Astrocyte of the cerebellum (primary cell): Measurements from ENCODE around the gene ATP4A.
"Not testable (repeated sequence)": the region's sequence is repeated elsewhere in the genome, so short reads cannot be mapped to it uniquely, and the experiment has no call there.

Source experiments
- DNase-seq: peaks from one replicate; pipeline ENCODE4 v3.0.0-alpha.2; 2011; ENCODE audit warnings: low read depth
- H3K4me3 ChIP-seq: 2 replicates; pipeline ENCODE4 v1.5.1; 2011; ENCODE audit warnings: mild to moderate bottlenecking, low read depth, low read length, moderate library complexity
- CTCF ChIP-seq: IDR thresholded peaks from 2 replicates; pipeline ENCODE4 v1.5.1; 2012; ENCODE audit warnings: low read length, low read depth, moderate library complexity, mild to moderate bottlenecking; ENCODE audit errors: missing control alignments
- in situ Hi-C: cut with HindIII; loops from 2 replicates; pipeline ENCODE4 v1.10.0; 2017; ENCODE audit warnings: low sequenced_read_pairs

The ATP4A gene

GRCh38 chr19:35563207-35563829, at the start of gene ATP4A:
TSS of gene ATP4A (minus strand) at chr19:35563658. CDS start at chr19:35563629, 29 bp downstream.
- no peak for DNase-seq
- no peak for TF ChIP-seq CTCF
- in situ Hi-C loops: no loop called here
- H3K4me3 ChIP-seq: no peak within 1 kb of the TSS

GRCh38 chr19:35612559-35613321, 49.3 kb upstream of the ATP4A start, which contains the start of gene HAUS5:
TSS of gene HAUS5 (plus strand) at chr19:35612735. CDS start at chr19:35612795, 60 bp downstream.
- DNase-seq: peak; percentile 75
- in situ Hi-C loops: no loop called here
- H3K4me3 ChIP-seq: peak within 1 kb of the TSS; percentile 98
- TF ChIP-seq CTCF: no peak

GRCh38 chr19:35612224-35612558, 48.7 kb upstream of the ATP4A start:
- DNase-seq: no peak
- peak overlapping the region; percentile 98 for H3K4me3 ChIP-seq
- in situ Hi-C loops: no loop called here
- no peak for TF ChIP-seq CTCF

- DNase-seq: no peak
- no peak for TF ChIP-seq CTCF
- H3K4me3 ChIP-seq: no peak overlapping the region
- in situ Hi-C loops: no loop called here
Measured at GRCh38 chr19:35609851-35610353, 46.4 kb upstream of the ATP4A start.

- no peak overlapping the region for H3K4me3 ChIP-seq
- no peak for DNase-seq
- TF ChIP-seq CTCF: no peak
- in situ Hi-C loops: no loop called here
Measured at GRCh38 chr19:35608251-35608650, 44.8 kb upstream of the ATP4A start.

- TF ChIP-seq CTCF: no peak
- DNase-seq: no peak
- in situ Hi-C loops: no loop called here
- no peak overlapping the region for H3K4me3 ChIP-seq
Measured at GRCh38 chr19:35607661-35608060, 44.2 kb upstream of the ATP4A start.

GRCh38 chr19:35607170-35607569, 43.7 kb upstream of the ATP4A start:
- in situ Hi-C loops, H3K4me3 ChIP-seq, DNase-seq: not testable (repeated sequence)

- DNase-seq, H3K4me3 ChIP-seq, in situ Hi-C loops: not testable (repeated sequence)
Measured at GRCh38 chr19:35604436-35604835, 41.0 kb upstream of the ATP4A start.
